H9 (cell line): Measurements from ENCODE around the gene XAGE1A. TPM values are rescaled to one million over a fixed set of nuclear protein-coding genes. Genes with fewer than 3 reads are reported as not detected.
"Not testable (repeated sequence)": the region's sequence is repeated elsewhere in the genome, so short reads cannot be mapped to it uniquely, and the experiment has no call there.

Source experiments
- DNase-seq: peaks from one replicate; pipeline ENCODE4 v3.0.0-alpha.2; 2017
- H2AFZ ChIP-seq: one replicate; pipeline ENCODE4 v1.6.1; 2013; ENCODE audit warnings: mild to moderate bottlenecking, low read length, control low read depth, moderate library complexity
- H2AK5ac ChIP-seq: 2 replicates; pipeline ENCODE4 v1.6.1; 2013; ENCODE audit warnings: low read length, control low read depth, mixed read lengths; ENCODE audit not compliant: insufficient read length
- H2BK120ac ChIP-seq: one replicate; pipeline ENCODE4 v1.6.1; 2013; ENCODE audit warnings: low read depth, mild to moderate bottlenecking, low read length, control low read depth, inconsistent platforms; ENCODE audit not compliant: poor library complexity, severe bottlenecking
- H2BK12ac ChIP-seq: 2 replicates; pipeline ENCODE4 v1.6.1; 2013; ENCODE audit warnings: low read length, control low read depth, mixed read lengths, low read depth; ENCODE audit not compliant: insufficient read length
- H2BK15ac ChIP-seq: 2 replicates; pipeline ENCODE4 v1.6.1; 2013; ENCODE audit warnings: low read depth, low read length, control low read depth
- H2BK20ac ChIP-seq: one replicate; pipeline ENCODE4 v1.6.1; 2013; ENCODE audit warnings: low read depth, mild to moderate bottlenecking, low read length, control low read depth, inconsistent platforms; ENCODE audit not compliant: poor library complexity, severe bottlenecking
- H2BK5ac ChIP-seq: 2 replicates; pipeline ENCODE4 v1.6.1; 2013; ENCODE audit warnings: low read length, control low read depth, mixed read lengths; ENCODE audit not compliant: insufficient read length
- H3K14ac ChIP-seq: 2 replicates; pipeline ENCODE4 v1.6.1; 2013; ENCODE audit warnings: low read length, control low read depth; ENCODE audit not compliant: insufficient read depth
- H3K18ac ChIP-seq: 2 replicates; pipeline ENCODE4 v1.6.1; 2013; ENCODE audit warnings: low read depth, mild to moderate bottlenecking, mixed read lengths, low read length, control low read depth; ENCODE audit not compliant: insufficient read length
- H3K23ac ChIP-seq: 2 replicates; pipeline ENCODE4 v1.6.1; 2013; ENCODE audit warnings: low read length, control low read depth, mixed read lengths, low read depth; ENCODE audit not compliant: insufficient read length
- H3K23me2 ChIP-seq: 2 replicates; pipeline ENCODE4 v1.6.1; 2013; ENCODE audit warnings: low read depth, mild to moderate bottlenecking, mixed read lengths, low read length, control low read depth; ENCODE audit not compliant: insufficient read length, poor library complexity, severe bottlenecking
- H3K27ac ChIP-seq: 2 replicates; pipeline ENCODE4 v1.5.1; 2013; ENCODE audit warnings: low read length, control low read depth, mixed read lengths, low read depth; ENCODE audit not compliant: insufficient read length
- H3K27me3 ChIP-seq: 2 replicates; pipeline ENCODE4 v1.6.1; 2013; ENCODE audit warnings: low read length, control low read depth, inconsistent platforms; ENCODE audit not compliant: insufficient read depth
- H3K4ac ChIP-seq: 2 replicates; pipeline ENCODE4 v1.6.1; 2013; ENCODE audit warnings: low read depth, mild to moderate bottlenecking, control low read depth, inconsistent platforms, low read length, moderate library complexity
- H3K4me1 ChIP-seq: 2 replicates; pipeline ENCODE4 v1.6.1; 2013; ENCODE audit warnings: low read length, control low read depth, inconsistent platforms; ENCODE audit not compliant: insufficient read depth
- H3K4me2 ChIP-seq: 2 replicates; pipeline ENCODE4 v1.6.1; 2013; ENCODE audit warnings: low read length, control low read depth, mixed read lengths; ENCODE audit not compliant: insufficient read length, insufficient read depth
- H3K56ac ChIP-seq: 2 replicates; pipeline ENCODE4 v1.6.1; 2013; ENCODE audit warnings: low read depth, mild to moderate bottlenecking, mixed read lengths, low read length, control low read depth; ENCODE audit not compliant: insufficient read length
- H3K79me1 ChIP-seq: 2 replicates; pipeline ENCODE4 v1.6.1; 2013; ENCODE audit warnings: low read depth, mild to moderate bottlenecking, moderate library complexity, low read length, control low read depth, inconsistent platforms; ENCODE audit not compliant: insufficient read depth, poor library complexity, severe bottlenecking
- H3K79me2 ChIP-seq: 2 replicates; pipeline ENCODE4 v1.6.1; 2013; ENCODE audit warnings: low read length, control low read depth, inconsistent platforms; ENCODE audit not compliant: insufficient read depth
- H3K9ac ChIP-seq: 2 replicates; pipeline ENCODE4 v1.6.1; 2013; ENCODE audit warnings: low read length, control low read depth, mixed read lengths; ENCODE audit not compliant: insufficient read length; ENCODE audit errors: extremely low read depth
- H3K9me3 ChIP-seq: one replicate; pipeline ENCODE4 v1.6.1; 2013; ENCODE audit warnings: low read depth, low read length, inconsistent platforms; ENCODE audit not compliant: control insufficient read depth
- H3T11ph ChIP-seq: one replicate; pipeline ENCODE4 v1.6.1; 2013; ENCODE audit warnings: mild to moderate bottlenecking, low read length, control low read depth, inconsistent platforms
- H4K20me1 ChIP-seq: one replicate; pipeline ENCODE4 v1.6.1; 2013; ENCODE audit not compliant: control insufficient read depth, insufficient read length, insufficient read depth
- H4K5ac ChIP-seq: 2 replicates; pipeline ENCODE4 v1.6.1; 2013; ENCODE audit warnings: low read depth, mild to moderate bottlenecking, mixed read lengths, low read length, control low read depth; ENCODE audit not compliant: insufficient read length
- H4K8ac ChIP-seq: replicated peaks from 2 replicates; pipeline ENCODE4 v1.6.1; 2013; ENCODE audit warnings: low read length, control low read depth, mixed read lengths, low read depth; ENCODE audit not compliant: insufficient read length
- H4K91ac ChIP-seq: 2 replicates; pipeline ENCODE4 v1.6.1; 2013; ENCODE audit warnings: low read depth, mild to moderate bottlenecking, moderate library complexity, mixed read lengths, low read length, control low read depth; ENCODE audit not compliant: insufficient read length
- H3K27ac Mint-ChIP-seq, 3 experiments: 2 replicates in 2 of 3; 3 replicates in 1 of 3; pipeline ENCODE4 v1.8.0; 2020 to 2021; ENCODE audit warnings: mixed read lengths in 3 of 3, mild to moderate bottlenecking in 1 of 3, moderate library complexity in 1 of 3
- H3K27me3 Mint-ChIP-seq: 2 replicates; pipeline ENCODE4 v1.8.0; 2021; ENCODE audit warnings: low read depth, mild to moderate bottlenecking, moderate library complexity, mixed read lengths
- H3K36me3 Mint-ChIP-seq, 3 experiments: 2 replicates in 2 of 3; 3 replicates in 1 of 3; pipeline ENCODE4 v1.8.0; 2020 to 2021; ENCODE audit warnings: low read depth in 3 of 3, mixed read lengths in 3 of 3; ENCODE audit not compliant: insufficient read depth in 1 of 3
- H3K4me1 Mint-ChIP-seq, 2 experiments: 2 replicates each; pipeline ENCODE4 v1.8.0; 2020; ENCODE audit warnings: mixed read lengths in 2 of 2
- H3K4me3 Mint-ChIP-seq, 2 experiments: 2 replicates in 1 of 2; 3 replicates in 1 of 2; pipeline ENCODE4 v1.8.0; 2020 to 2021; ENCODE audit warnings: mild to moderate bottlenecking in 2 of 2, mixed read lengths in 2 of 2, moderate library complexity in 1 of 2
- H3K9me3 Mint-ChIP-seq, 2 experiments: 2 replicates in 1 of 2; 3 replicates in 1 of 2; pipeline ENCODE4 v1.8.0; 2020; ENCODE audit warnings: mild to moderate bottlenecking in 2 of 2, mixed read lengths in 2 of 2, moderate library complexity in 1 of 2
- WGBS: extraction: QIAGEN DNeasy Blood & Tissue Kit; methylation state at CpG from one replicate; pipeline ENCODE4 v1.1.7; 2013; ENCODE audit warnings: missing lambda C conversion rate, low lambda C conversion rate, mixed read lengths; ENCODE audit not compliant: insufficient read length; ENCODE audit errors: extremely low coverage; 5-methylcytosine and 5-hydroxymethylcytosine counted together
- total RNA-seq: library from RNA; stranded (reverse); gene quantifications from 2 replicates; pipeline ENCODE4 v1.2.1, GENCODE V29; 2021
- TF ChIP-seq, protein P1 (sequence below): fragments of 200-600 bp; sonication (generic); conservative IDR thresholded peaks from 3 replicates; pipeline ENCODE4 v1.8.0; 2021; ENCODE audit warnings: antibody characterized with exemption, mild to moderate bottlenecking

Gene XAGE1A
- total RNA-seq, 1 experiment from 2014 or later: not detected

DNA sequence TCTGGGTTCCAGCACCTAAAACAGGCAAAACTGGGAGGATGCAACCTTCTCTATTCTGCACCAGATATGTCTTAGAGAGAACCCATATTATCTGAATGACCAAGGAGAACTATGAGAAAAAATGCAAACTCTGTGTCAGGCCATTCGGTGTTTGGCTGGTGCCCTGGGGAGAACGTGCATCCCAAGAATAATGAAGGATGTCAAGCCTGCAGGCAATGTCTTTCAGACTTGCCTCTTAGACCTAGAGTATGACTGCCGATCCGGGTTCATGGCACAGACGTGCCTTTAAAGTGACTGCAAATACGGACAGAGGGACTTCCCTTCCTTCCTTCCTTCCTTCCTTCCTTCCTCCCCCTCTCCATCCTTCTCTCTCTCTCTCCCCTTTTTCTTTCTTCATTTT lies 14.3 kb downstream of the XAGE1A start:
- Histone ChIP-seq H4K5ac (no peak overlapping the region), H3K27ac (no peak overlapping the region), H2BK15ac (no peak overlapping the region), H3K23ac (no peak overlapping the region), H2BK120ac (no peak overlapping the region), H3K56ac (no peak overlapping the region), H3K23me2 (no peaks in the 10 kb centered on the region), H2BK5ac (no peak overlapping the region), H3K79me1 (no peaks in the 10 kb centered on the region), H4K91ac (no peak overlapping the region), H4K8ac (no peak overlapping the region), H3K9me3 (peaks cover 37% of the 10 kb centered on the region), H4K20me1 (no peaks in the 10 kb centered on the region), H3K79me2 (no peaks in the 10 kb centered on the region), H3K18ac (no peak overlapping the region), H2BK12ac (no peak overlapping the region), H3K14ac (no peak overlapping the region), H2AK5ac (no peak overlapping the region), H3K9ac (no peak overlapping the region), H3K27me3 (no peaks in the 10 kb centered on the region), H2AFZ (no peak overlapping the region), H2BK20ac (no peak overlapping the region), H3K4ac (no peak overlapping the region), H3K4me2 (no peak overlapping the region), H3K4me1 (no peaks in the 10 kb centered on the region), H3T11ph (no peak overlapping the region)
- DNase-seq: no peak
- peaks cover 44 to 45% of the 10 kb centered on the region in 2 experiments for H3K9me3 Mint-ChIP-seq
- H3K4me1 Mint-ChIP-seq: no peaks in the 10 kb centered on the region
- no peak overlapping the region for H3K27ac Mint-ChIP-seq
- peaks cover 0 to 3% (median 0%) of the 10 kb centered on the region in 3 experiments; a peak in 1 of 7 replicates for H3K36me3 Mint-ChIP-seq
- TF ChIP-seq, protein P1, sequence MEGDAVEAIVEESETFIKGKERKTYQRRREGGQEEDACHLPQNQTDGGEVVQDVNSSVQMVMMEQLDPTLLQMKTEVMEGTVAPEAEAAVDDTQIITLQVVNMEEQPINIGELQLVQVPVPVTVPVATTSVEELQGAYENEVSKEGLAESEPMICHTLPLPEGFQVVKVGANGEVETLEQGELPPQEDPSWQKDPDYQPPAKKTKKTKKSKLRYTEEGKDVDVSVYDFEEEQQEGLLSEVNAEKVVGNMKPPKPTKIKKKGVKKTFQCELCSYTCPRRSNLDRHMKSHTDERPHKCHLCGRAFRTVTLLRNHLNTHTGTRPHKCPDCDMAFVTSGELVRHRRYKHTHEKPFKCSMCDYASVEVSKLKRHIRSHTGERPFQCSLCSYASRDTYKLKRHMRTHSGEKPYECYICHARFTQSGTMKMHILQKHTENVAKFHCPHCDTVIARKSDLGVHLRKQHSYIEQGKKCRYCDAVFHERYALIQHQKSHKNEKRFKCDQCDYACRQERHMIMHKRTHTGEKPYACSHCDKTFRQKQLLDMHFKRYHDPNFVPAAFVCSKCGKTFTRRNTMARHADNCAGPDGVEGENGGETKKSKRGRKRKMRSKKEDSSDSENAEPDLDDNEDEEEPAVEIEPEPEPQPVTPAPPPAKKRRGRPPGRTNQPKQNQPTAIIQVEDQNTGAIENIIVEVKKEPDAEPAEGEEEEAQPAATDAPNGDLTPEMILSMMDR: no peak
- no CpG with 5 or more reads among the region's 6 CpGs for WGBS
- no peaks in the 10 kb centered on the region; the same call in 1 of the 2 replicates for H3K27me3 Mint-ChIP-seq
- H3K4me3 Mint-ChIP-seq: no peak overlapping the region

DNA sequence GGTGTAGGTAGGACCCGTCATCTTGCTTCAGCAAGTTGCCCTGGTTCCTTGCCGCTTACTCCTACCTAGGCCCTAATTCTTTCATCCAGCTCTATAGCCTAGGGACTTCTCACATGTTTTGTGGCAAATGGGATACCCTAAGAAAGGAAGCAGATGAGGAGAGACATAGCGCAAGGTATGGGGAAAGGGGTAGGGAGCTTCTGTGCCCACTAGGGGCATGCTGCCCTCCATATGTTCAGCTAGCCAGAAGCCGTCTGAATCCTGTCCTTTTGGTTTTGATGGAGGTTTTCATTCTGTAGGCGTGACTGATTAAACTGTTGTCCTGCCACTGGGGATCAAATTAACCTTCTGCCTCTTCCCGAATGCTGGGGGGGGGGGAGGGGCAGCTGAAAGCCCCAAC lies 15.5 kb downstream of the XAGE1A start:
- not testable (repeated sequence) for H3T11ph ChIP-seq, H4K8ac ChIP-seq, H3K27ac ChIP-seq, H3K27ac Mint-ChIP-seq, H3K4me1 ChIP-seq, H2AK5ac ChIP-seq, H2BK15ac ChIP-seq, H2BK20ac ChIP-seq, H2BK5ac ChIP-seq, H2BK120ac ChIP-seq, H3K18ac ChIP-seq, H2AFZ ChIP-seq, H3K9ac ChIP-seq, H3K79me2 ChIP-seq, H4K20me1 ChIP-seq, H3K4me3 Mint-ChIP-seq, H3K4ac ChIP-seq, H4K91ac ChIP-seq, H3K27me3 Mint-ChIP-seq, H3K36me3 Mint-ChIP-seq, H3K23me2 ChIP-seq, H4K5ac ChIP-seq, H3K79me1 ChIP-seq, H3K14ac ChIP-seq, DNase-seq, H3K56ac ChIP-seq, H3K4me2 ChIP-seq, H3K23ac ChIP-seq, H3K4me1 Mint-ChIP-seq, H2BK12ac ChIP-seq, H3K27me3 ChIP-seq
- peaks cover 37% of the 10 kb centered on the region in 2 experiments for H3K9me3 Mint-ChIP-seq
- no CpG with 5 or more reads among the region's 6 CpGs for WGBS
- peaks cover 25% of the 10 kb centered on the region for H3K9me3 ChIP-seq
